H1 (cell line): ENCODE measurements around the gene GRAPL. TPM values are rescaled to one million over a fixed set of nuclear protein-coding genes. Genes with fewer than 3 reads are reported as not detected.
"Not testable (repeated sequence)": the region's sequence is repeated elsewhere in the genome, so short reads cannot be mapped to it uniquely, and the experiment has no call there.

ENCODE experiments used
- CTCF ChIA-PET: fragments of 300-600 bp; sonication (Branson Sonifier 250); formaldehyde crosslinking; loops from one replicate; lab custom pipeline; 2021; ENCODE audit not compliant: partially characterized antibody; lab: Charles Lee
- POLR2A ChIA-PET: fragments of 300-600 bp; sonication (Branson Sonifier 250); formaldehyde crosslinking; loops from one replicate; lab custom pipeline; 2021; ENCODE audit warnings: inconsistent platforms; ENCODE audit not compliant: partially characterized antibody; lab: Charles Lee
- DNase-seq, 2 experiments: peaks; one replicate each; pipeline versions ENCODE4 v3.0.0 to v3.0.0-alpha.2; 2010 to 2022; ENCODE audit warnings: low spot score in 2 of 2, low read depth in 1 of 2, mixed read lengths in 1 of 2
- FAIRE-seq: peaks from 2 replicates; lab custom pipeline; 2011; peaks lifted over from hg19 to GRCh38; lab: Jason Lieb, UNC
- H2AFZ ChIP-seq: 2 replicates; pipeline ENCODE4 v1.8.1; 2012; ENCODE audit warnings: low read length, inconsistent platforms
- H2AK5ac ChIP-seq: 2 replicates; pipeline ENCODE4 v1.6.1; 2013; ENCODE audit warnings: low read depth, low read length
- H2BK120ac ChIP-seq: replicated peaks from 2 replicates; pipeline ENCODE3; 2013; ENCODE audit warnings: low read depth, low read length, inconsistent platforms
- H2BK12ac ChIP-seq: 2 replicates; pipeline ENCODE4 v1.6.1; 2013; ENCODE audit warnings: low read depth, low read length
- H2BK15ac ChIP-seq: 2 replicates; pipeline ENCODE4 v1.6.1; 2013; ENCODE audit warnings: low read length
- H2BK20ac ChIP-seq: 2 replicates; pipeline ENCODE4 v1.6.1; 2013; ENCODE audit warnings: low read length
- H2BK5ac ChIP-seq: 2 replicates; pipeline ENCODE4 v1.6.1; 2013; ENCODE audit warnings: low read depth, low read length
- H3K14ac ChIP-seq: 2 replicates; pipeline ENCODE4 v1.6.1; 2013; ENCODE audit warnings: inconsistent platforms; ENCODE audit not compliant: insufficient read length
- H3K18ac ChIP-seq: 2 replicates; pipeline ENCODE4 v1.6.1; 2013; ENCODE audit warnings: low read length; ENCODE audit errors: extremely low read depth
- H3K23ac ChIP-seq: 2 replicates; pipeline ENCODE4 v1.6.1; 2013; ENCODE audit warnings: inconsistent platforms; ENCODE audit not compliant: insufficient read length
- H3K23me2 ChIP-seq: 2 replicates; pipeline ENCODE4 v1.6.1; 2013; ENCODE audit warnings: low read depth, low read length
- H3K27ac ChIP-seq: 2 replicates; pipeline ENCODE4 v1.6.1; 2011; ENCODE audit warnings: low read depth, low read length, inconsistent platforms
- H3K27me3 ChIP-seq, 4 experiments: replicated peaks in 1 of 4; 1 replicate in 1 of 4; 2 replicates in 3 of 4; pipeline versions ENCODE4 v1.6.1 to v1.8.1; 2011 to 2013; ENCODE audit warnings: low read length in 3 of 4, mild to moderate bottlenecking in 3 of 4, inconsistent platforms in 2 of 4, mixed read lengths in 2 of 4, moderate library complexity in 1 of 4; ENCODE audit not compliant: control insufficient read depth in 3 of 4, insufficient read depth in 3 of 4; ENCODE audit errors: extremely low read depth in 1 of 4
- H3K36me3 ChIP-seq, 4 experiments: 2 replicates each; pipeline versions ENCODE4 v1.6.1 to v1.8.1; 2011 to 2013; ENCODE audit warnings: mild to moderate bottlenecking in 4 of 4, low read length in 3 of 4, moderate library complexity in 2 of 4, control low read depth in 1 of 4, inconsistent platforms in 1 of 4; ENCODE audit not compliant: insufficient read depth in 4 of 4, control insufficient read depth in 2 of 4
- H3K4ac ChIP-seq: replicated peaks from 2 replicates; pipeline ENCODE3; 2013; ENCODE audit warnings: low read length, low read depth, mixed read lengths, inconsistent platforms; ENCODE audit not compliant: insufficient read length
- H3K4me1 ChIP-seq, 4 experiments: replicated peaks in 1 of 4; 1 replicate in 1 of 4; 2 replicates in 3 of 4; pipeline versions ENCODE4 v1.6.1 to v1.8.1; 2011 to 2013; ENCODE audit warnings: low read length in 3 of 4, inconsistent platforms in 2 of 4, mixed read lengths in 1 of 4; ENCODE audit not compliant: insufficient read depth in 4 of 4, control insufficient read depth in 3 of 4
- H3K4me2 ChIP-seq, 2 experiments: 2 replicates each; pipeline versions ENCODE4 v1.6.1 to v1.8.1; 2011 to 2013; ENCODE audit warnings: low read depth in 2 of 2, low read length in 2 of 2, control low read depth in 1 of 2, inconsistent platforms in 1 of 2, mild to moderate bottlenecking in 1 of 2; ENCODE audit not compliant: insufficient read depth in 1 of 2
- H3K4me3 ChIP-seq, 4 experiments: fragments of 200-600, 300-600 bp in 1 of 4; sonication (generic), shearing (Covaris generic), sonication (Bioruptor Twin) in 1 of 4; 2 replicates each; pipeline versions ENCODE4 v1.5.1 to v1.8.1; 2011 to 2016; ENCODE audit warnings: low read length in 4 of 4, low read depth in 3 of 4, control low read depth in 2 of 4, inconsistent platforms in 2 of 4, mild to moderate bottlenecking in 2 of 4, mixed read lengths in 1 of 4, moderate library complexity in 1 of 4; ENCODE audit not compliant: insufficient read depth in 2 of 4; ENCODE audit errors: extremely low read depth in 1 of 4
- H3K56ac ChIP-seq: replicated peaks from 2 replicates; pipeline ENCODE3; 2013; ENCODE audit warnings: low read depth, mild to moderate bottlenecking, mixed read lengths, low read length, inconsistent platforms; ENCODE audit not compliant: insufficient read length
- H3K79me1 ChIP-seq: 2 replicates; pipeline ENCODE4 v1.6.1; 2013; ENCODE audit warnings: low read depth, low read length, control low read depth
- H3K79me2 ChIP-seq, 2 experiments: 2 replicates each; pipeline versions ENCODE4 v1.6.1 to v1.8.1; 2012 to 2013; ENCODE audit warnings: low read length in 2 of 2, mild to moderate bottlenecking in 2 of 2, inconsistent platforms in 1 of 2; ENCODE audit not compliant: insufficient read depth in 2 of 2, control insufficient read depth in 1 of 2
- H3K9ac ChIP-seq, 4 experiments: replicated peaks in 1 of 4; 1 replicate in 1 of 4; 2 replicates in 3 of 4; pipeline versions ENCODE4 v1.6.1 to v1.8.1; 2011 to 2013; ENCODE audit warnings: low read depth in 3 of 4, low read length in 3 of 4, control low read depth in 2 of 4, mild to moderate bottlenecking in 2 of 4, moderate library complexity in 2 of 4, inconsistent platforms in 1 of 4; ENCODE audit errors: extremely low read depth in 1 of 4
- H3K9me3 ChIP-seq, 2 experiments: 2 replicates each; pipeline versions ENCODE4 v1.6.1 to v1.8.1; 2012 to 2013; ENCODE audit warnings: mild to moderate bottlenecking in 2 of 2, moderate library complexity in 2 of 2, control low read depth in 1 of 2, inconsistent platforms in 1 of 2, low read depth in 1 of 2, low read length in 1 of 2, mixed read lengths in 1 of 2; ENCODE audit not compliant: insufficient read depth in 2 of 2
- H4K20me1 ChIP-seq, 2 experiments: replicated peaks in 1 of 2; 2 replicates each; pipeline versions ENCODE3 to v1.8.1; 2011 to 2013; ENCODE audit warnings: inconsistent platforms in 2 of 2, low read length in 2 of 2, mild to moderate bottlenecking in 1 of 2; ENCODE audit not compliant: insufficient read depth in 2 of 2, control insufficient read depth in 1 of 2
- H4K5ac ChIP-seq: 2 replicates; pipeline ENCODE4 v1.6.1; 2013; ENCODE audit warnings: low read length, low read depth, mixed read lengths, inconsistent platforms; ENCODE audit not compliant: insufficient read length
- H4K8ac ChIP-seq: 2 replicates; pipeline ENCODE4 v1.8.0; 2013; ENCODE audit warnings: mild to moderate bottlenecking, moderate library complexity, low read length, inconsistent platforms; ENCODE audit not compliant: insufficient read depth; ENCODE audit errors: extremely low read depth
- H4K91ac ChIP-seq: replicated peaks from 2 replicates; pipeline ENCODE3; 2013; ENCODE audit warnings: low read length, mixed read lengths, inconsistent platforms; ENCODE audit not compliant: insufficient read length
- WGBS, 2 experiments: shearing (Covaris generic) in 1 of 2; methylation state at CpG; one replicate each; pipeline versions ENCODE4 v1.1.6 to v1.1.7; 2013 to 2015; ENCODE audit warnings: low lambda C conversion rate in 2 of 2, mixed read lengths in 2 of 2, inconsistent platforms in 1 of 2, low coverage in 1 of 2, missing lambda C conversion rate in 1 of 2; ENCODE audit not compliant: insufficient replicate concordance in 2 of 2, insufficient coverage in 1 of 2, insufficient read length in 1 of 2; ENCODE audit errors: extremely low coverage in 1 of 2, missing lambda C conversion rate in 1 of 2; 5-methylcytosine and 5-hydroxymethylcytosine counted together
- polyA plus RNA-seq, 7 experiments: library from polyadenylated mRNA; depleted of rRNA in 3 of 7; stranded (reverse) in 5 of 7; unstranded in 2 of 7; fragments of >200 nt in 5 of 7; fragments of 200-250 nt in 2 of 7; gene quantifications; 1 replicate in 5 of 7; 2 replicates in 1 of 7; 4 replicates in 1 of 7; pipeline versions ENCODE4 v1.2.1 to v1.2.3, GENCODE V29; 2011 to 2013; ENCODE audit warnings: missing spikeins in 2 of 7, mixed read lengths in 2 of 7
- total RNA-seq: library from RNA; stranded (reverse); fragmentation: NEBNext Ultra II Directional; extraction: Animal tissue kit (Norgen Biotek cat#: 25700); gene quantifications from 2 replicates; pipeline ENCODE4 v1.2.1, GENCODE V29; 2021

GRAPL gene
- total and polyA plus RNA-seq, 2 of the 8 experiments (the other 6 are each of a cell fraction or from before 2014, with no cell fraction given): 0.15 TPM; not detected in 1

DNA sequence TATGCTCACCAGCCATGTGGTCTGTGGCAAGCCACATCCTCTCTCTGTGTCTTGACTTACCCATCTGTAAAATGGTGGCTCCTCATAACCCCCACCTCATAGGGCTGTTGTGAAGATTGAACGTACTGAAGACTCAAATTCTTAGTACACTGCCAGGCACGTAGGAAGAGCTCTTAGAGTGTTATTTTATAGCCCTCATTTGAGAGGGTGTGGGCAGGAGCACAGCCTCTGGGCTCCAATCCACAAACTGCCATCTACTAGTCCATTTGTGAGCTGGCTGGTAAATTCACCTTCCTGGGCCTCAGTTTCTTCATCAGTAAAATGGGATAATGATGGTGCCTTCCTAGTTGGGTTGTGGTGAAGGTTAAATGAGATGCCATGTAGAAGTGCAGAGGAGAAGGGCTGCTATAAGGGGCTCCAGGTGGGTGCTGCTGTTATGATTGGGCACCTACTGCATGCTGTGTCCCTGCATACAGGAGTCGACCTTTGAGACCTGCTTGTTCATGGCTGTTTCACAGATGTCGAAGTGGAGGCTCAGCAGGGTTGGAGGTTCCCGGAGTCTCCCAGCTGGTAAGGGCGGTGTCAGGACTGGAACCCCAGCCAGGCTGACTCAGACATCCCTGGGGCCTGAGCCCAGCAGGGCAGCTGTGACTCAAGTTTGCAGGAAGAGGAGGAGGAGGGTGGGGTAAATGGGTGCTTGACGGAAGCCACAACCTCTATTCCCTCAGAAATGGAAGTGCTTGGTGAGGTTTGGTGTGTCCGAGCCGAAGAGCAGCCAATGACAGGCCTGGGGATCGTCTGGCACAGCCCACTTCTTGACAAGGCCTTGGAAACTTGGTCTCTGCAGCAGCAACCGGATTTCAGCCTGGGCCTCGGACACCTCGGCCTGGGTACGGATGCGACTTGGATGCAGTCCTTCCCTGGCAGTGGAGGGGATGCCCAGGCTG, 34.4 kb upstream of the GRAPL start:
- H3K18ac ChIP-seq, H2AFZ ChIP-seq, H3K9ac ChIP-seq, H3K9me3 ChIP-seq, H4K91ac ChIP-seq, H3K36me3 ChIP-seq, H3K23ac ChIP-seq, H3K23me2 ChIP-seq, H2BK15ac ChIP-seq, H3K4me3 ChIP-seq, FAIRE-seq, H3K27ac ChIP-seq, H3K4me1 ChIP-seq, H2BK5ac ChIP-seq, POLR2A ChIA-PET, H2BK20ac ChIP-seq, H4K20me1 ChIP-seq, H3K4ac ChIP-seq, H2BK12ac ChIP-seq, H3K79me2 ChIP-seq, H2BK120ac ChIP-seq, CTCF ChIA-PET, H3K56ac ChIP-seq, H3K27me3 ChIP-seq, H3K79me1 ChIP-seq, H3K4me2 ChIP-seq, H4K8ac ChIP-seq, H2AK5ac ChIP-seq, H4K5ac ChIP-seq, H3K14ac ChIP-seq: not testable (repeated sequence)
- peak in 1 of 2 experiments; percentile 43 for DNase-seq
- WGBS, 2 experiments: 93% methylated on average over 11 of the region's 15 CpGs; no CpG with 5 or more reads in 1 of the 2 experiments
